Measurements from ENCODE around the gene SMIM29. TPM values are rescaled to one million over a fixed set of nuclear protein-coding genes. Genes with fewer than 3 reads are reported as not detected.

Gene SMIM29
- 25.1 TPM for total RNA-seq (2021; ENCODE audit: unreplicated experiment)
- polyA plus RNA-seq (2012), result 31.5 and 35.5 TPM in 2 replicates
- percentile 58 among the genes with signal in this experiment for Bru-seq, nascent RNA
- percentile 61 among the genes with signal in this experiment for BruChase-seq, experiment 1, labeled RNA remaining after a 6-hour chase
- percentile 47 among the genes with signal in this experiment for BruChase-seq, experiment 2, labeled RNA remaining after a 2-hour chase
- long read RNA-seq, transcript SMIM29-208 (5 exons, 1,186 nt), result major isoform, 10 of 28 reads
- long read RNA-seq, transcript SMIM29-205 (5 exons, 1,297 nt), result minor isoform, 8 of 28 reads
- long read RNA-seq, partial matches to known transcripts, result 3 of 28 reads
- long read RNA-seq, other reads (novel, unspliced or antisense), result 5 of 28 reads

DNA sequence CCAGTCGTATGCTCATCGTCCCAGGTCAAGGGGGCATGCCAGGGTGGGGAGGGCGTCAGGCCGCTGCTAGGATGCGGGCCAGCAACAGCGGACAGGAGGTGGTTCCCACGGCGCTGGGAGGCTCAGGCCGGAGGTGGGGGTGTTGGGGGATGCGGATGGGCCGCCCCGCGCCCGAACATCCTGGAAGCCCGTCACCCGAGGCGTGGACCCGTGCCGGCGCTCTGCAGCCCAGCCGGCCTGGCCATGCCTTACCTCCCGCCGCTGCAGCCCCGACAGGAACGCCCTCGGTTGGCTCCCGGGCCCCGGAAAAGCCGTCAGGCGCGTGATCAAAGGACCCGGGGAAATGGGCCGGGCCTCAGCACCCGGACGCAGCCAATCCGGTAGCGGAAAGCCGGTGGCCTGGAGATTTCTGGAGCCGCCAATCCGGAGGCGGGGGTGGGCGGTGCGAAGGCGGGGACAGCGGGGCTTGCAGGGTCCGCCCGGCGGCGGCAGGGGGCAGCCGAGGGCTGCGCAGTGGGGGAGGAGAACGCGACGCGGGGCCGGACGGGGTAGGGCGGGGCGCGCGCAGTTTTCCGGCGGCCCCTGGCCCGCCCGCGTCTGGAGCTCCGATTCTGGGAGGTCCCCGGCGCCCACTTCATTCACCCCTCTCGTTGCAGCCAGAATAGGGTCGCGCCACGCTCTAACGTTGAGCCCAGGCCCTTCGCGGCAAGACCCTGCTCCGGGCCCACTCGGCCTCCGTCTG lies at the start of gene SMIM29:
TSS of gene SMIM29 (minus strand) at position 280 of the 742 bp plus-strand sequence. CDS start 1,215 bp downstream, outside the sequence.
- Histone ChIP-seq H3K4me2 (ENCODE audit: low read length) (peak within 1 kb of the TSS; percentile 100), H3K9me3 (ENCODE audit: control insufficient read depth in 1 of 2, insufficient read depth in 1 of 2, low read depth in 1 of 2, low read length in 2 of 2) (no peaks in the 10 kb centered on the region), H3K4me1 (ENCODE audit: control insufficient read depth in 1 of 2, insufficient read depth in 2 of 2, low read length in 2 of 2) (peaks cover 26 to 60% of the 10 kb centered on the region in 2 experiments), H3K36me3 (ENCODE audit: control insufficient read depth in 1 of 2, insufficient read depth in 2 of 2, low read length in 2 of 2) (peaks cover 0 to 9% of the 10 kb centered on the region in 2 experiments; a peak in 1 of 4 replicates), H3K27ac (ENCODE audit: low read depth, low read length) (peak within 1 kb of the TSS; percentile 95), H3K27me3 (ENCODE audit: insufficient read depth, low read length) (no peaks in the 10 kb centered on the region), H3K79me2 (ENCODE audit: insufficient read depth, low read length) (peaks cover 5% of the 10 kb centered on the region; the same call in 1 of the 2 replicates), H3K9ac (ENCODE audit: low read length) (peak within 1 kb of the TSS; percentile 81), H4K20me1 (ENCODE audit: insufficient read depth) (no peaks in the 10 kb centered on the region), H3K4me3 (replicated peaks in 1 of 2; ENCODE audit: low read depth in 1 of 2, low read length in 2 of 2) (peak within 1 kb of the TSS; percentile 80 to 87), H2AFZ (ENCODE audit: low read depth, low read length, poor library complexity, severe bottlenecking) (no peak within 1 kb of the TSS), H3K9me2 (ENCODE audit: insufficient read depth) (no peaks in the 10 kb centered on the region)
- intact Hi-C loops (cut with micrococcal nuclease), result loop anchor here (1.0 to 2.0 kb wide), 3 partner anchors 144 to 360 kb away; partner anchors contain the start of gene NUDT3
- DNase-seq (ENCODE audit: low read depth, low spot score), result peak; percentile 89
- ChIA-PET POLR2A (interaction anchor here (0.9 to 4.9 kb wide), 10 partner anchors 9 to 177 kb away, joined by 3 to 38 read pairs (median 6); partner anchors contain the start of genes HMGA1 and RPS10), RAD21 (ENCODE audit: low non-redundant PET in 1 of 2, low total read pairs in 2 of 2, uncharacterized antibody in 2 of 2, unreplicated experiment in 2 of 2) (interaction anchor here (0.5 to 1.9 kb wide), 9 partner anchors 53 to 361 kb away, joined by 3 to 7 read pairs (median 3); no protein-coding TSS in a partner anchor), CTCF (interaction anchor here (0.6 to 4.9 kb wide), 9 partner anchors 53 to 891 kb away, joined by 3 to 69 read pairs (median 7); no protein-coding TSS in a partner anchor)
- peak; percentile 60 for ATAC-seq
- BruUV-seq (replicated peaks), result no TSS peak
- TF ChIP-seq SIN3A (IDR thresholded peaks at IDR 0.05; ENCODE audit: low read depth) (no peak), JUND (IDR thresholded peaks at IDR 0.05) (no peak), EGR1 (IDR thresholded peaks at IDR 0.05; ENCODE audit: low read depth) (no peak), SP1 (IDR thresholded peaks at IDR 0.05; ENCODE audit: low read depth) (no peak), CBX3 (IDR thresholded peaks at IDR 0.05; ENCODE audit: low read depth) (no peak), EZH2phosphoT487 (IDR thresholded peaks at IDR 0.05; ENCODE audit: borderline replicate concordance) (no peak), ZNF274 (IDR thresholded peaks at IDR 0.05; ENCODE audit: low read depth, low read length) (no peak), ELF1 (IDR thresholded peaks at IDR 0.05; ENCODE audit: borderline replicate concordance, low read depth) (no peak), RAD21 (IDR thresholded peaks at IDR 0.05; ENCODE audit: low read depth) (no peak), TCF7L2 (IDR thresholded peaks at IDR 0.05; ENCODE audit: borderline replicate concordance, extremely low read depth, insufficient read depth, insufficient read length) (peak; percentile 98), FOSL1 (IDR thresholded peaks at IDR 0.05; ENCODE audit: low read depth) (no peak), POLR2AphosphoS5 (IDR thresholded peaks at IDR 0.05; ENCODE audit: low read depth, low read length) (peak; percentile 66)
- TF ChIP-seq, protein P1, sequence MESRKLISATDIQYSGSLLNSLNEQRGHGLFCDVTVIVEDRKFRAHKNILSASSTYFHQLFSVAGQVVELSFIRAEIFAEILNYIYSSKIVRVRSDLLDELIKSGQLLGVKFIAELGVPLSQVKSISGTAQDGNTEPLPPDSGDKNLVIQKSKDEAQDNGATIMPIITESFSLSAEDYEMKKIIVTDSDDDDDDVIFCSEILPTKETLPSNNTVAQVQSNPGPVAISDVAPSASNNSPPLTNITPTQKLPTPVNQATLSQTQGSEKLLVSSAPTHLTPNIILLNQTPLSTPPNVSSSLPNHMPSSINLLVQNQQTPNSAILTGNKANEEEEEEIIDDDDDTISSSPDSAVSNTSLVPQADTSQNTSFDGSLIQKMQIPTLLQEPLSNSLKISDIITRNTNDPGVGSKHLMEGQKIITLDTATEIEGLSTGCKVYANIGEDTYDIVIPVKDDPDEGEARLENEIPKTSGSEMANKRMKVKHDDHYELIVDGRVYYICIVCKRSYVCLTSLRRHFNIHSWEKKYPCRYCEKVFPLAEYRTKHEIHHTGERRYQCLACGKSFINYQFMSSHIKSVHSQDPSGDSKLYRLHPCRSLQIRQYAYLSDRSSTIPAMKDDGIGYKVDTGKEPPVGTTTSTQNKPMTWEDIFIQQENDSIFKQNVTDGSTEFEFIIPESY (IDR thresholded peaks at IDR 0.05; ENCODE audit: extremely low read depth, insufficient replicate concordance, low read length), result peak; percentile 9
- TF ChIP-seq, protein P2, sequence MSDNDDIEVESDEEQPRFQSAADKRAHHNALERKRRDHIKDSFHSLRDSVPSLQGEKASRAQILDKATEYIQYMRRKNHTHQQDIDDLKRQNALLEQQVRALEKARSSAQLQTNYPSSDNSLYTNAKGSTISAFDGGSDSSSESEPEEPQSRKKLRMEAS (IDR thresholded peaks at IDR 0.05), result no peak
- TF ChIP-seq, protein P3, sequence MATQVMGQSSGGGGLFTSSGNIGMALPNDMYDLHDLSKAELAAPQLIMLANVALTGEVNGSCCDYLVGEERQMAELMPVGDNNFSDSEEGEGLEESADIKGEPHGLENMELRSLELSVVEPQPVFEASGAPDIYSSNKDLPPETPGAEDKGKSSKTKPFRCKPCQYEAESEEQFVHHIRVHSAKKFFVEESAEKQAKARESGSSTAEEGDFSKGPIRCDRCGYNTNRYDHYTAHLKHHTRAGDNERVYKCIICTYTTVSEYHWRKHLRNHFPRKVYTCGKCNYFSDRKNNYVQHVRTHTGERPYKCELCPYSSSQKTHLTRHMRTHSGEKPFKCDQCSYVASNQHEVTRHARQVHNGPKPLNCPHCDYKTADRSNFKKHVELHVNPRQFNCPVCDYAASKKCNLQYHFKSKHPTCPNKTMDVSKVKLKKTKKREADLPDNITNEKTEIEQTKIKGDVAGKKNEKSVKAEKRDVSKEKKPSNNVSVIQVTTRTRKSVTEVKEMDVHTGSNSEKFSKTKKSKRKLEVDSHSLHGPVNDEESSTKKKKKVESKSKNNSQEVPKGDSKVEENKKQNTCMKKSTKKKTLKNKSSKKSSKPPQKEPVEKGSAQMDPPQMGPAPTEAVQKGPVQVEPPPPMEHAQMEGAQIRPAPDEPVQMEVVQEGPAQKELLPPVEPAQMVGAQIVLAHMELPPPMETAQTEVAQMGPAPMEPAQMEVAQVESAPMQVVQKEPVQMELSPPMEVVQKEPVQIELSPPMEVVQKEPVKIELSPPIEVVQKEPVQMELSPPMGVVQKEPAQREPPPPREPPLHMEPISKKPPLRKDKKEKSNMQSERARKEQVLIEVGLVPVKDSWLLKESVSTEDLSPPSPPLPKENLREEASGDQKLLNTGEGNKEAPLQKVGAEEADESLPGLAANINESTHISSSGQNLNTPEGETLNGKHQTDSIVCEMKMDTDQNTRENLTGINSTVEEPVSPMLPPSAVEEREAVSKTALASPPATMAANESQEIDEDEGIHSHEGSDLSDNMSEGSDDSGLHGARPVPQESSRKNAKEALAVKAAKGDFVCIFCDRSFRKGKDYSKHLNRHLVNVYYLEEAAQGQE (IDR thresholded peaks at IDR 0.05; ENCODE audit: low read depth), result no peak
- TF ChIP-seq, protein P4, sequence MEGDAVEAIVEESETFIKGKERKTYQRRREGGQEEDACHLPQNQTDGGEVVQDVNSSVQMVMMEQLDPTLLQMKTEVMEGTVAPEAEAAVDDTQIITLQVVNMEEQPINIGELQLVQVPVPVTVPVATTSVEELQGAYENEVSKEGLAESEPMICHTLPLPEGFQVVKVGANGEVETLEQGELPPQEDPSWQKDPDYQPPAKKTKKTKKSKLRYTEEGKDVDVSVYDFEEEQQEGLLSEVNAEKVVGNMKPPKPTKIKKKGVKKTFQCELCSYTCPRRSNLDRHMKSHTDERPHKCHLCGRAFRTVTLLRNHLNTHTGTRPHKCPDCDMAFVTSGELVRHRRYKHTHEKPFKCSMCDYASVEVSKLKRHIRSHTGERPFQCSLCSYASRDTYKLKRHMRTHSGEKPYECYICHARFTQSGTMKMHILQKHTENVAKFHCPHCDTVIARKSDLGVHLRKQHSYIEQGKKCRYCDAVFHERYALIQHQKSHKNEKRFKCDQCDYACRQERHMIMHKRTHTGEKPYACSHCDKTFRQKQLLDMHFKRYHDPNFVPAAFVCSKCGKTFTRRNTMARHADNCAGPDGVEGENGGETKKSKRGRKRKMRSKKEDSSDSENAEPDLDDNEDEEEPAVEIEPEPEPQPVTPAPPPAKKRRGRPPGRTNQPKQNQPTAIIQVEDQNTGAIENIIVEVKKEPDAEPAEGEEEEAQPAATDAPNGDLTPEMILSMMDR (IDR thresholded peaks at IDR 0.05 in 2 of 3, conservative IDR thresholded peaks at IDR 0.05 in 1 of 3; ENCODE audit: borderline replicate concordance in 1 of 3, insufficient read depth in 1 of 3, low read depth in 2 of 3, low read length in 2 of 3), result peak in 2 of 3 experiments; percentile 71 to 84; a peak in 4 of 6 replicates
